Colonic mucosa (tissue), 4 donors: ENCODE data around the gene GBX1. TPM values are rescaled to one million over a fixed set of nuclear protein-coding genes. Genes with fewer than 3 reads are reported as not detected.

Experiments
- DNase-seq: peaks from one replicate; pipeline ENCODE4 v3.0.0-alpha.2; 2020
- H3K27ac ChIP-seq: fragments of 200-600 bp; one replicate; pipeline ENCODE4 v1.8.0; 2021
- H3K27me3 ChIP-seq: fragments of 200-600 bp; one replicate; pipeline ENCODE4 v1.8.0; 2021
- H3K36me3 ChIP-seq: fragments of 200-600 bp; one replicate; pipeline ENCODE4 v1.8.0; 2021
- H3K4me1 ChIP-seq: fragments of 200-600 bp; one replicate; pipeline ENCODE4 v1.8.0; 2021; ENCODE audit warnings: mild to moderate bottlenecking
- H3K4me3 ChIP-seq: fragments of 200-600 bp; one replicate; pipeline ENCODE4 v1.8.0; 2021
- H3K9ac ChIP-seq, 2 donors: one replicate each; pipeline ENCODE4 v1.7.0; 2013; ENCODE audit warnings: control low read depth in 2 of 2, low read depth in 2 of 2, low read length in 2 of 2
- H3K9me3 ChIP-seq: fragments of 200-600 bp; one replicate; pipeline ENCODE4 v1.8.0; 2021
- CTCF ChIP-seq: fragments of 200-600 bp; IDR thresholded peaks from one replicate; pipeline ENCODE4 v1.8.0; 2022; ENCODE audit warnings: antibody characterized with exemption, mild to moderate bottlenecking
- intact Hi-C: fragments of 100-400 bp; cut with DNase I; formaldehyde crosslinking; loops from one replicate; pipeline ENCODE4 v1.14.1; 2022
- total RNA-seq, 2 donors: library from RNA; stranded (reverse); fragmentation: NEBNext Ultra II Directional in 1 of 2; extraction: Animal tissue kit (Norgen Biotek cat#: 25700) in 1 of 2; gene quantifications; one replicate each; pipeline ENCODE4 v1.2.1, GENCODE V29; 2021
- donor health status: healthy.
- donor health status: DM: no; HTN: no; CAD: no.
- donor health status: DM: no; HTN: no; CAD: no.

GBX1 gene
- total RNA-seq, 2 donors from 2014 or later: not detected

GRCh38 chr7:151201344-151201743 lies 33.9 kb upstream of the GBX1 start:
- no peak for DNase-seq
- TF ChIP-seq CTCF: no peak
- Histone ChIP-seq H3K27me3 (no peaks in the 10 kb centered on the region), H3K36me3 (no peaks in the 10 kb centered on the region), H3K9ac (no peak overlapping the region), H3K27ac (no peak overlapping the region), H3K4me1 (no peaks in the 10 kb centered on the region), H3K9me3 (no peaks in the 10 kb centered on the region), H3K4me3 (no peak overlapping the region)
- intact Hi-C loops: no loop called here

GRCh38 chr7:151198945-151199848 lies 31.7 kb upstream of the GBX1 start:
- intact Hi-C loops: no loop called here
- H3K27me3 ChIP-seq: no peaks in the 10 kb centered on the region
- H3K4me3 ChIP-seq: no peak overlapping the region
- H3K9me3 ChIP-seq: no peaks in the 10 kb centered on the region
- H3K36me3 ChIP-seq: no peaks in the 10 kb centered on the region
- H3K4me1 ChIP-seq: no peaks in the 10 kb centered on the region
- no peak overlapping the region for H3K27ac ChIP-seq
- TF ChIP-seq CTCF: no peak
- H3K9ac ChIP-seq: no peak overlapping the region
- no peak for DNase-seq

- H3K9ac ChIP-seq: no peak overlapping the region
- no peaks in the 10 kb centered on the region for H3K36me3 ChIP-seq
- H3K9me3 ChIP-seq: no peaks in the 10 kb centered on the region
- no peak for TF ChIP-seq CTCF
- no peaks in the 10 kb centered on the region for H3K4me1 ChIP-seq
- intact Hi-C loops: no loop called here
- no peaks in the 10 kb centered on the region for H3K27me3 ChIP-seq
- no peak overlapping the region for H3K27ac ChIP-seq
- no peak for DNase-seq
- H3K4me3 ChIP-seq: no peak overlapping the region
These were observed 30.4 kb upstream of the GBX1 start for GRCh38 chr7:151197932-151198331.

GRCh38 chr7:151195616-151196450 lies 28.3 kb upstream of the GBX1 start:
- Histone ChIP-seq H3K27ac (no peak overlapping the region), H3K27me3 (no peaks in the 10 kb centered on the region), H3K4me3 (no peak overlapping the region), H3K36me3 (no peaks in the 10 kb centered on the region), H3K9ac (no peak overlapping the region), H3K9me3 (no peaks in the 10 kb centered on the region), H3K4me1 (no peaks in the 10 kb centered on the region)
- no peak for TF ChIP-seq CTCF
- DNase-seq: no peak
- intact Hi-C loops: no loop called here

- no peak for DNase-seq
- Histone ChIP-seq H3K9ac (no peak overlapping the region), H3K27me3 (no peaks in the 10 kb centered on the region), H3K36me3 (no peaks in the 10 kb centered on the region), H3K4me1 (no peaks in the 10 kb centered on the region), H3K4me3 (no peak overlapping the region), H3K9me3 (no peaks in the 10 kb centered on the region), H3K27ac (no peak overlapping the region)
- no peak for TF ChIP-seq CTCF
- intact Hi-C loops: no loop called here
These were observed 26.7 kb upstream of the GBX1 start for GRCh38 chr7:151194188-151194587.
